HG02623 (cell line): Measurements from ENCODE around the gene KLHL8.
A peak's percentile ranks its signal among the peaks of the same experiment; 100 is the strongest.

Source experiments
- ATAC-seq: cut with Tn5 transposase; IDR thresholded peaks from one replicate; pipeline ENCODE4 v1.9.1; 2021; ENCODE audit warnings: moderate library complexity; ENCODE audit not compliant: unreplicated experiment

The KLHL8 gene

DNA sequence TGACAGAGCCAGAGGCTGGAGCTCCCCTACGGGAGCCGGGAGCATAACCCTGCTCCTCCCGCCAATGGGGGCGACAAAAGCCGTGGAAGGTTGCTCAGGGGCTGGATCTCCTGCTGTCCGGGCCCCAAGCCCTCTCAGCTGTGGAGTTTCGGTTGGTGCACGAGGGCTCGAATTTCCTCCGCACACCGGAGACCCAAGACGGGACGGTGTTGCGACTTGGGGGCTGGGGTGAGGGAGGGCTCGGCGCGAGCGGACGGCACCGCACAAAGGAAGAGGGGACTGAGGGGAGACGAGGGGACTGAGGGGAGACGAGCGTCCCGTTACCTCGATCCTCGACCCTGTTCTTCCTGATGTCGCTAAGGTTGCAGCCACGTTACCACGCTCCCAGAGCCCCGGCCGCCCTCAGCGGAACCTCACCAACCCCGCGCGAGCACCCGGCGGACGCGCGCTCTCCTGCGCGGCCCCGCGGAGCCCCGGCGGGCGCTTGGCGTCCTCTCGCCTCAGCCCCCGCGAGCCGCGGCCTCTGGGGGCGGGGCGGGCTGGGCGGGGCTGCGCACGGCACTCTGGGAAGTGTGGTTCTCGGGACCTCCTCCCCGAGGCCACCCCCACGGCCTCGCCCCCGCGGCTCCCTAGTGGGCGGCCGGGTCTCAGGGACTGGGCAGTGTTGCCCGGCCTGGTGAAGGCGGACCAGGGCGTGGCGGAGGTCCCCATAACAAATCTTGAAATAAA lies at the start of gene KLHL8:
Gene KLHL8 (minus strand): TSS at position 525 of the 729 bp plus-strand sequence. CDS start 25,079 bp downstream, outside the sequence.
- ATAC-seq = peak; percentile 87

DNA sequence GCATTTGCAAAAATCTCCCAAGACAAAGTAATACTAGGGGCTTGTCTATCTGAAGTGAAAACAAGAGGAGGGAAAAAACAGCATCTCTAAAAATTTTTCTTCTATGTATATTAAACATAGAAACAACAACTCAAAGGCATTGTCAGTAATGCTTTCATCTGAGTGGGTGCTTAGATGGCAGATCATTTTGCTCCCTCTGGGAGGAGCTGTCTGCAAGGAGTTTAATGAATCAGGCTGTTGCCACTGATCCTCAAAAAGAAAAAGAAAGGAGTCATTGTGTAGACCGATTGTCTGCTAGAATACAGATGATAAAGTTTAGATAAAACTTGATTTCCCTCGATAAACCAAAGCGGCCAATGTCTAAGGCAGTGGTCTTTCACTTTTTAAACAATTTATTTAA lies 49.7 kb upstream of the KLHL8 start:
- ATAC-seq = no peak

DNA sequence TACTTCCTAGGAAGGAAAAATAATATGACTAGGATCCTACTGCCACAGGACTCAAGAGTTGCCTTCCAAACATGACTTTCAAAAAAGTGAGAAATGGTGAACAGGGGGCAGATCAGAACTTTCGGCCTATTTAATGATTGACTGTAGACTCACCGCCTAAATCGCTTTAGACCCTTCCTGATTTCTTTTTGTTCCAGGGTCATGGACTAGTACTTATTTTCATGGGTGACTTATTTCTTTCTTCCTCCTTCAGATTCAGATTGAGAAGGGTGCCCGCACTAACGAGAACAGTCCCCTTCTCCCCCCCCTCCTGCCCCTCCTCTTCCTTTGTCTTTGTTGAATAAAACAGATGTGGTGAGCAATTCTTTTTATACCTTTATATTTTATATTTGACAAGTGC lies 48.0 kb upstream of the KLHL8 start:
- no peak for ATAC-seq

DNA sequence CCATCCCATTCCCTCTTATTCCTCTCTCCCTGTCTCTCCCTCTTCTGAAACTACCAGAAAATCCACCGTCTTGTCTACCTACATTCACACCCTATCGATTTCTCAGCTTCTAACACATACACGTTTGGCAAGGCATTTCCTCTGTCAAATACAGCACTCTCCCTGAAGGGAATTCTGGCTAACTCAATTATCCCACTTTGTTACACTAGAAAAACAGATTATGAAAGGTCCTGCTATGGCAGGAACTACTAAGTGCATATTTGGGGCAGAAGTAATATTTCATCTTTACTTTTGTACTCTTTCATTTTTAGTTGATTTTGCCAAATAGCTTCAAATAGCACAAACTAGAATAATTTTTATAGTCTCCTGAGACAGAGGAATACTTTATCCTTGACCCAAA lies 46.6 kb upstream of the KLHL8 start:
- no peak for ATAC-seq

DNA sequence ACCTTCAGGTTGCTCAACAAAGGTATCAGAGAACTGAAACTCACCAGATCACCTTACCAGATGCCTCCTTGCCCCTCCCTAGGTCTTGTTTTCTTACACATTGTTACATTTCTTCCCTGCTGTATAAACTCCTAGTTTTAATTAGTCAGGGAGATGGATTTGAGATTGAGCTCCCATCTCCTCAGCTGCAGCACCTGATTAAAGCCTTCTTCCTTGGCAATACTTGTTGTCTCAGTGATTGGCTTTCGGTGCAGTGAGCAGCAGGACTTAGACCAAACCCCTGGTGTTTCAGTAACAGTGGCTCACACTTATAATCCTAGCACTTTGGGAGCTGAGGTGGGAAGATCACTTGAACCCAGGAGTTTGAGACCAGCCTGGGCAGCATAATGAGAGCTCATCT lies 42.5 kb upstream of the KLHL8 start:
- ATAC-seq = no peak

GRCh38 chr4:87260477-87260876 lies 40.1 kb upstream of the KLHL8 start:
- no peak for ATAC-seq

- ATAC-seq = no peak
These were observed 38.3 kb upstream of the KLHL8 start for GRCh38 chr4:87258677-87259076.

DNA sequence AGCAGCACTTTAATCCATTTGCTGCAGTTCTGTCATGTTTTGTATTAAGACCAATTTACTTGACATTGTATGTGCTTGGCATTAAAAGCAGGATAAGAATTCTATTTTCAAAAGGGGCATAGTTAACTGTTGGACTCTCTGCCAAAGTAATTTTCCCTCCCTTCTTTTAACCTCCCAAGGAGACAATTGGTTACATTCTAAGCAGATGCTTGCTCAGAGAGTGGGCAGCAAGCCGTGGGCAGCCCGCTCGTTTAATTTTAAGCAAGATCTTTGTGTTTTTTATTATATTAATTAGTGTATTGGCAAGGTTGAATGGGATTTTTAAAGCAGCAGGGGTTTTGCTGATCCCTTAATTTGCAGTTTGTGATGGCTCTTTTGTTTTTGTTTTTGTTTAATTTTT lies 37.1 kb upstream of the KLHL8 start:
- no peak for ATAC-seq

DNA sequence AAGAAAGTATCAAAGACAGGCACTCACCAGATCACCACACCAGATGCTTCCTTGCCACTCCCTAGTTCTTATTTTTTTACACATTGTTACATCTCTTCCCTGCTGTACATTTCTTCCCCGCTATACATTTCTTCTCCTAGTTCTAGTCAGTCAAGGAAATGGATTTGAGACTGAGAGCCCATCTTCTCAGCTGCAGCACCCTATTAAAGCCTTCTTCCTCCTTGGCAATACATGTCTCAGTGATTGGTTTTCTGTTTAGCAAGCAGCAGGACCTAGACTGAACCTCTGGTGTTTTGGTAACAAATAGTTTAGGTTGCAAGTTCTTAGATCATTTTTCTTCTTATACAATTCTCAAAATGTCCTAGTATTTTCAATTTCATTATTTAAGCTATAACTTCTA lies 35.3 kb upstream of the KLHL8 start:
- ATAC-seq = no peak

DNA sequence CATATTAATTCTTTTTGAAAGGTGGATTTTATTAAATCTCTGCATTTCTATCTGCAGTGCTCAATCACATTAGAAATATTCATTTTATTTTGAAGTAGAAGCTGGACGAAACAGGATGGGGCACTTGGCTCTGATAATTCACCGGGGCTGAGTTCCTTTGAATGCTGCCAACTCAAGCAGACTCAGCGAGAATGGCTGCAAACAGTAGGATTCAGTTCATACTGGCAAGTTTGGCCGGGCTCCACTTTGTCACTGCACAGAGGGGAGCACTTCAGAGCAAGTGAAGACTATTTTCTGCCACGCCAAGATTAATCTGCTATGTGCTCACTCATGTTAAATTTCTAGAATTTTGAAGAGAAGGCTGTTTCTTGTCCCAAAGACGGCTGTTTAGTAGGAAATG lies 30.7 kb upstream of the KLHL8 start:
- ATAC-seq = no peak

GRCh38 chr4:87250294-87250693 lies 29.9 kb upstream of the KLHL8 start:
- ATAC-seq = no peak

GRCh38 chr4:87249332-87250019 lies 29.1 kb upstream of the KLHL8 start:
- ATAC-seq = no peak

GRCh38 chr4:87243426-87244053 lies 23.1 kb upstream of the KLHL8 start:
- no peak for ATAC-seq

DNA sequence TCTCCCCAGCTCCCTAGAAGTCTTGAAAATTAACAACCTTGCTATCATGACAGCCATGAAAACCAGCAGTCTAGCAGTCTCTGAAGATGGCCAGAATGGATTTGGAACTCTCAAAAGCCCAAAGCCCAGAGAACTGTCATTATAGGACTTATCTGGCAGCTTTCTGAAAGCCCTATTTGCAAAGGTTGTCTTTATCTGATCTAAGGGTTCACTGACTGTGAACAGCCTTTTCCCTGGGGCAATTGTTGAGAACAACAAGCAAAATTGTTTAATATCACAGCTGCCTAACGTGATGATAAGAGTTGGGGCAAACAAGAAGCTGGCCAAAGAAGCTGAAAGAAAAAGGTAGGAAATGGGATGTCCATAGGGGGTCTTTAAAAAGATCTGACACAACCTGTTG lies 20.9 kb upstream of the KLHL8 start:
- no peak for ATAC-seq

DNA sequence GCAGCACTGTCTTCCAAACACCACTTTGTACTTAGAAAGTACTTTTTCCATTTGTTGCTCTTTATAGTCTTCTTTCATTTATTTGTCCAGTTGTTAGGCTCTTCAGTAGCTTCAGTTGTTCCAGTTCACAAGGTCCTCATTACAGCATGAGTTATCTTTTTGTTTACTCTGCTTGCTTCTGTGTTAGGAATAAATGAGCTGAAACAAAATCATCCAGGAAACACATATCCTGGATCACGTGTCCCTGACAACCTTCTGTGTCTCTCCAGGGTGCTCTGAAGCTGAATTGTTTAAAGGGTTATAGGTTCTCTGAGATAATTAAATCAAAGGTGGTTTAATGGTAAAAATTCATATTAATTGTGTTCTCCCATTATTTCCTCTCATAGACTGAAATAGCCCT lies 19.9 kb upstream of the KLHL8 start:
- ATAC-seq = no peak

DNA sequence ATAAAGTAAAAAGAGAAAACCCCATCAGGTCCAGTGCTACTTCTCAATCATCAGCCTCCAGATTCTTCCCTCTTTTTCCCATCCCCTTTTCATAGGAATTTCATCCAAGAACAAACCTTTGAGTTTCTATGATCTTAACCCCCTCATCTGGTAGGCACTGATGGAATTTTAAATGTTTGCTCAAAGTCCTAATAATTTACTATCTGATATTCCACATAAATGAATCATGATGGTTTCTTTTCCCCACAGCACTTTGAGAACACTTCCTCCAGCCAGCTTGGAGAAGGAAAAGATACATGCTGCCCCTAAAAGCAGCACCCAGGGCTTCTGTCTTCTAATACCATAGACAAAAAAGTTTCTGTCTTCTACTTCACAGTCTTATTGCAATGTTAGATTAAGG lies 19.4 kb upstream of the KLHL8 start:
- ATAC-seq = no peak

DNA sequence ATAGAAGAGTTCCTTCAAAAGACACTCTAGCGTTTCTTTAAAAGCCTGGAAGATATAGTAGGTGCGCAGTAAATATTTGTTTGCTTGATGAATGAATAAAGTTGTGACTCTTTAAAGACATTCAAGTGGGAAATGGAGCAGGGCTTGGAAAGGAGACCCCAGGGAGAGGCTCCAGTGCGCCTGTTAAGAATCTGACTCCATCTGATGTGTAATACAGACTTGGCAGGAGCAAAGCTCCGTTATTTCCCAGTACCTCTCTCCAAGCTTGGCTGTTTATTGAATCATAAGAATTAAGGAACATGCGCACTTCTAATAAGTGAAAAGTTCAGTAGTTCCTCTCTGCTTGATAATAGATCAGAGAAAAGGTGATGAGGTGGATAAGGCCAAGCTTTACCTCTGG lies 18.8 kb upstream of the KLHL8 start:
- no peak for ATAC-seq

DNA sequence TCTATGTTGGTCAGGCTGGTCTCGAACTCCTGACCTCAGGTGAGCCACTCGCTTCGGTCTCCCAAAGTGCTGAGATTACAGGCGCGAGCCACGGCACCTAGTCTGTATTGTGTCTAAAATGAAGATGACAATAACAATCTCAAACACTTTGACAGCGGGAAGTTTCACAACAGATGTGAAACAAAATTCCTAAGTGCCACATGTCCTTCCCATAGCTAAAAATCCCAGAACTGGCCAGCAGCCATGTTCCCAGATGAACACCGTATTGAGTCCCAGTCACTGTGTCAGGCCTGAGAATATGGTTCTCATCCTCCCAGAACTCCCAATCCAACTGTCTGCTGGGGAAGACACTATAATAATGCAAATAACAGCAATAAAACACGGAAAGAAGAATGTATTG lies 16.4 kb upstream of the KLHL8 start:
- ATAC-seq = no peak

DNA sequence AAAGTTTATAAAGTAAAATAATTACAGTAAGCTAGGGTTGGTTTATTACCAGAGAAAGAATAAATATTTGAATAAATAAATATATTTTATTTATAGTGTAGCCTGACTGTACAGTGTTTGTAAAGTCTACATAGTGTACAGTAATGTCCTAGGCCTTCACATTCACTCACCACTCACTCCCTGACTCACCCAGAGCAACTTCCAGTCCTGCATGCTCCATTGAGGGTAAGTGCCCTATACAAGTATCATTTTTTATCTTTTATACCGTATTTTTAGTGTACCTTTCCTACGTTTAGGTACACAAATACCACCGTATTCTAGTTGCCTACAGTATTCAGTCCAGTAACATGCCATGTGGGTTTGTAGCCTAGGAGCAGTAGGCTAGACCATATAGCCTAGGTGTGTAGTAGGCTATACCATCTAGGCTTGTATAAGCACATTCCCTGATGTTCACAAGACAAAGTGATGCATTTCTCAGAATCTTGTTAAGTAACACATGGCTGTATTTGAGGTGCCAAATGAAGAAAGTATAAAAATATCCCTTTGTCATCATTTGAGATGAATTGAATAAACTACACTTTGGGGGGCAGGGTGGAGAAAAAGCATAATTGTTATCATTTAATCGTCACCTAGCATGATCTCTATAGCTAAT lies 14.7 kb upstream of the KLHL8 start:
- ATAC-seq = no peak

DNA sequence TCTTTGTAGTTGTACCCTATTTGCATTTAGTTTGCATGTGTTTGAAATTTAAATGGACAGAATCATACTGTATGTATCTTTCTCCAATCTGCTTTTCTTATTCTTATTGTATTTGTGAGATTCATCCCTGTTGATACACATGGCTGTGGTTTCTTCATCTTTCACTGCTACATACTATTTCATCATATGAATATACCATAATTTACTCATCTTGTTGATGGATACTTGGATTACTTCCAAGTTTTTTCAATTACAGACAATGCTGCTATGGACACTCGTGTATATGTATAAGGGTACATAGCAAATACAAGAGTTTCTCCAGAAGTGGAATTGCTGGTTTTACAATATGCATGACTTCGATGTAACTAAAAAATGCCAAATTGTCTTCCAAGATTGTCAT lies 11.8 kb upstream of the KLHL8 start:
- ATAC-seq = no peak

DNA sequence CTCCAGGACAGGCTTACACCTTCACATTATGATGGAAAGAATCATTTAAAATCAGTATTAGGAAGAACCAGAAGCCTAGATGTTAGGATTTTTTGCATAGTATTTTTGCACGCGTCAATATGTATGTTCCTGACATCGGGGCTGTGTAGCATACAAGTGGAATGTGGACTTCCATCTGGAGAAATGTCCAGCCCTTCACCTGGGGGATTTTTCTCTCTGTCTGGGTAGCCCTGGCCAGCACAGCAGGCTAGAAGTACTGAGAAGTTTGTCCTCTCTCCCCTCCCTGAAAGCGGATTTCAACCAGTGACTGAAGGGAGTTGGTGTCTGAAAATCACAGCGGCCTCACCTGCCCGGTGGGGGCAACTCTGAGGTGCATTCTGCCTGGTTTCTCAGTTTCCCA lies 10.4 kb upstream of the KLHL8 start:
- ATAC-seq = no peak

DNA sequence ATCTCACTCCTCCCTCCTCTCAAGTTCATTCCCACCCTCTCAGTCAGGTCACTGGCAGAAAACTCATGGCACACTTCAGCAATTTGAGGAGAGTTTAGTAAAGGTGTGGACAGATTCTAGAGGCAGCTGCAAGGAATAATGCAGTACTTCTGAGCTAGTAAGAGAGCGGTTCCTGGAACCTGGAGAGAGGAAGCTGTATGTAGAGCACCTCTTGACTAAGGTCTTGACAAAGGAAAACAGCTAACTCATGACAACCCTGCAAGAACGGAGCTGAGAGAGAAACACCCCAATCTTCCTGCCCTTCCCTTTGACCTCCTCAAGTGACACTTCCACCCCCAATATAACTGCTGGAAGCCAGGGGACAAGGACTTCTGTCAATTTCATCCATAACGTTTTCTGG lies 9.6 kb upstream of the KLHL8 start:
- no peak for ATAC-seq
